Skeletal muscle tissue (tissue), 4 donors: Measurements from ENCODE around the gene TACR1. TPM values are rescaled to one million over a fixed set of nuclear protein-coding genes. Genes with fewer than 3 reads are reported as not detected.

ENCODE experiments used
- H3K27ac ChIP-seq: one replicate; pipeline ENCODE4 v1.7.0; 2013; ENCODE audit warnings: mild to moderate bottlenecking, low read depth, low read length, inconsistent platforms
- H3K27me3 ChIP-seq, 3 donors: one replicate each; pipeline ENCODE4 v1.7.0; 2013; ENCODE audit warnings: low read length in 3 of 3; ENCODE audit not compliant: control insufficient read depth in 3 of 3, insufficient read depth in 3 of 3
- H3K36me3 ChIP-seq, 3 donors: one replicate each; pipeline ENCODE4 v1.7.0; 2013; ENCODE audit warnings: low read length in 3 of 3; ENCODE audit not compliant: control insufficient read depth in 3 of 3, insufficient read depth in 3 of 3
- H3K4me1 ChIP-seq, 3 donors: one replicate each; pipeline ENCODE4 v1.7.0; 2013; ENCODE audit warnings: low read length in 3 of 3, mild to moderate bottlenecking in 3 of 3; ENCODE audit not compliant: control insufficient read depth in 3 of 3, insufficient read depth in 3 of 3
- H3K4me3 ChIP-seq, 3 donors: one replicate each; pipeline ENCODE4 v1.7.0; 2013; ENCODE audit warnings: low read length in 3 of 3
- H3K9ac ChIP-seq, 3 donors: one replicate each; pipeline ENCODE4 v1.7.0; 2013; ENCODE audit warnings: low read length in 3 of 3, mild to moderate bottlenecking in 3 of 3, moderate library complexity in 2 of 3, low read depth in 1 of 3
- H3K9me3 ChIP-seq, 3 donors: one replicate each; pipeline ENCODE4 v1.7.0; 2013; ENCODE audit warnings: low read length in 3 of 3; ENCODE audit not compliant: control insufficient read depth in 3 of 3
- total RNA-seq: library from RNA; depleted of rRNA; stranded (reverse); fragments of >200 nt; gene quantifications from one replicate; pipeline ENCODE4 v1.2.3, GENCODE V29; 2014
- donor health status: Osteomylitis.

TACR1 gene
- total RNA-seq, 1 donor from 2014 or later, result under 0.01 TPM

DNA sequence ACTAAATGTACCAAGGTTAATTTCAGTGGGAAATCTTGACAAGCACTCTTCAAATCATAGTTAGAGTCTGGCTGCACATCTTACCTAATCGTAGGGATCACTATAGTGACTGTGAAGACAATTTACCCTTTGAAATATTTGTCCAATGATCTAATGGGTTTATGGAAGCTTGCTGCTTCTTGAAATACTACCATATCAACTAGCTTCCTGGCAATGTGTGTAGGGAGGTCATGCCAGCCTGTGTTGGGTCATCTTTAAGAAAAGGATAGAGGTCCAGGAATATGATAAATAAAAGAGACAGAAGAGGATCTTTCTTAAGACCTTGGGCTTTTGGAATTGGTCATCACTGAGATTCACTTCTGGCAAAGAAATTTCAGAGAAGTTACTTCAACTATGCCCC is 156.5 kb downstream of the TACR1 start:
- no peaks in the 10 kb centered on the region for H3K27me3 ChIP-seq
- H3K9me3 ChIP-seq, result no peaks in the 10 kb centered on the region
- peaks cover 10 to 21% (median 14%) of the 10 kb centered on the region in 3 donors for H3K4me1 ChIP-seq
- H3K4me3 ChIP-seq, result no peak overlapping the region
- H3K36me3 ChIP-seq, result no peaks in the 10 kb centered on the region
- H3K9ac ChIP-seq, result no peak overlapping the region
- no peak overlapping the region for H3K27ac ChIP-seq

DNA sequence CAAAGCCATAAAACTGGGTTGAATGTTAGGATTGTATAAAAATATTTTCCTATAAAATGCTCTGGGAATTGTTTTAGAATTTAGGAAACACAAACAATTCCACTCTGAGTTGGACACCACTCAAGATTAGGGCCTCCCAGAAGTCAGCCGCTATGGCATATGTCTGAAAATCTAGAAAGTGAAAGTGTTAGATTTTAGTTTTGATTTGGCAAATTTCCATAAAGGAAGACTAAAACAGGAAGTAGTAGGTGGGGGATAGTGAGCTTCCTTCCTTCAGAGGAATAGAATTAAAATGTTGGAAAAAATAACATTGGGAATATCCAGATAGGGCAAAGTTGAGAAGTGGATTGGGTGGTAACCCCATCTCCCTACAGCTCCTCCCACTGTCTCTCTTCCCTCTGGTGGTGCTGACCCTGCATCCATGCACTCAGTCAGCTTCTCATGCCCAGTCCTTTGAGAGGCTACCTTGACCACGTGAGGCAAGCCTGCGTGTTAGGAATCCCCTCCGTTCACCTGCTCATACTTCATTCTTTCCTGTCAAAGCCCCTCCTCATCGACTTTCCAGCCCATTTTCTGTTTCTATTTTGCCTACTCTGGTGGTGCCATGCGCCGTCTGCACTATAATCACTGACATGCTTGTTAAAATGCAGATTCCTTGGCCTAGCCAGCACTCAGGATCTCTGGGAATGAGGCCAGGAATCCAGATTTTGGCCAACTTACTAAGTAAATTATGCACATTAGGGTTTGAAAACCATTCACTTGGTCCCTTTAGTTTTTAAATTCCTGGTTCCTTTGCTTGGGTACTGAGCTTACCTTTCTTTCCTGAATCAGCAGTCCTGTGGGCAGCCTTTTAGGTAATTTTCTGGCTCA is 157.4 kb downstream of the TACR1 start:
- Histone ChIP-seq H3K4me1 (peaks cover 6 to 14% (median 10%) of the 10 kb centered on the region in 3 donors), H3K4me3 (peak overlapping the region in 1 of 3 donors; percentile 25), H3K9ac (no peak overlapping the region), H3K36me3 (no peaks in the 10 kb centered on the region), H3K27me3 (no peaks in the 10 kb centered on the region), H3K9me3 (no peaks in the 10 kb centered on the region), H3K27ac (peak overlapping the region; percentile 45)

DNA sequence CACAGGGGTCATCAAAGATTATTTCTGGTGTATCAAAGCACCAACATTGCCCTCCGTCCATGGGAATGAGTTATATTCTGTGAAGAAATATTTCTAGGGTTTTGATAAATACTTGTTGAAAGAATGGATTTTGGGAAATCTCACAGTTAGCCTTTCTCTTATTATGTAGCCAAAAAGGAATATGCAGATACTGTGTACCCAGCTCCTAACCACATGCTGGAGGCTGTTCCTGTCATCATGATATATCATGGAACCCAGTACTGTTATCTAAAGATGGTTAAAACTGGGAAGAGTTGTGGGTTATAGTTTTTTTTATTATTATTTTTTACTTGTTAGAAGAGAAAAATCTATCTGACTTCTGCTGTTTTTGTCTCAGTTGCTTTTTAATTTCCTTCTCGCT is 158.1 kb downstream of the TACR1 start:
- Histone ChIP-seq H3K4me3 (no peak overlapping the region), H3K9ac (no peak overlapping the region), H3K27me3 (no peaks in the 10 kb centered on the region), H3K4me1 (peaks cover 6 to 13% (median 10%) of the 10 kb centered on the region in 3 donors), H3K36me3 (no peaks in the 10 kb centered on the region), H3K27ac (peak overlapping the region; percentile 45), H3K9me3 (no peaks in the 10 kb centered on the region)

DNA sequence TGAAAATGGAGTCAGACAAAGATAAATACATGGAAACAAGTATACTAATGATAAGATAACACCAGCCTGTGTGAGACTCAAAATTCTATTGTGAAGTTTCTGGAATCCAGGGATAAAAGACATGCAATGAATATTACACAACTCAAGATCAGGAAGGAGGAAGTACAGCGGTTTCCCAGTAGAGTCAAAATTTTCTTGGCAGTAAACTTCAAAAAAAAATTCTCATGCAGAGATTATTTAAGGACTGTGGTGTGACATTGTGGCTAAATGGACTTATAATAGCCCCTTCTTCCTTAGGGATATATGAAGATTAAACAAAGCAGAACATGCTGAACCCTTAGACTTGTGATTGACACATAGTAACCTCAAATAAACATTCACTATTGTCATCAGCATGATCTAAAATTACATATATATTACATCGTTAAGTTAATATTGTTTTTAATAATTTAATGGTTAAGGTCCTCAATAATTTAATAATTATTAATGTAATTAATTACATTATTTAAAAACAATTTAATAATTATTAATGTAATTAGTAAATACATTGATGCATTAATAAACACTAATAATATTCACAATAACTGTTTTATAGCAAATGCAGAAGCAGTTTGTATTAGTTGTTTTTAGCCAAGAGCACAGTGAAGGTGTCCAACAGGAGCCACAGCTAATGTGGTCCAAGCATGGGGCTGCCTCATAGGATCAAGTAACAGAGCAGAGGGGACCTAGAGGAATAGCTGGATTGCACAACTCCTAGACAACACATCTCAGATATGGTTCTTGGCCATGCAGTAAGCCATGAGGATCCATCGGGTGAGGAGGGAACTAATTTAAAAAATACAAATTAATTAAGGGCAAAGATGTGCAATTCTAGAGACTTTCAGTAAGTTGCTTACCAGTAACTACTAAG is 163.6 kb downstream of the TACR1 start:
- peak overlapping the region; percentile 66 for H3K27ac ChIP-seq

DNA sequence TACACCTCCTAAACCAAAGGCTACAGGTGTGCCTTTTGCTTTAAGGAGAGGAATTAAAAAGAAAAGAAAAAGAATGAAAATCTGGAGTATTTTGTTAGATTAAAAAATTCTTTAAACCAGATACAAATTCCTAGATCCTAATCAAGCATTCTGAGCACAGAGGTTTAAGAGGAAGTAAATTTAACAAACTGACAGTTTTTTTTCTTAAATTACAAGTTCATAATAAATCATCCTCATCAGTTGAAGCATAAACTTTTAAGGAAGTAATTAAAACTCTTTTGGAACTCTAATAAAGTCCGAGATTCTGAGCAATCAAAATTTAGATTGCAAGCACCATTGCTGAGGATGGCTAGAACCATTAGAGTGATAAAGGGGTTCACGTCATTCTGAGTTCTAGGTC is 165.8 kb downstream of the TACR1 start:
- Histone ChIP-seq H3K4me3 (no peak overlapping the region), H3K27ac (no peak overlapping the region), H3K36me3 (no peaks in the 10 kb centered on the region), H3K27me3 (no peaks in the 10 kb centered on the region), H3K4me1 (peaks cover 0 to 3% (median 0%) of the 10 kb centered on the region in 3 donors), H3K9me3 (no peaks in the 10 kb centered on the region), H3K9ac (no peak overlapping the region)

More for the DNA sequence above, 163.6 kb downstream of the TACR1 start:
- Histone ChIP-seq H3K4me3 (no peak overlapping the region), H3K9me3 (no peaks in the 10 kb centered on the region), H3K27me3 (no peaks in the 10 kb centered on the region), H3K4me1 (peaks cover 0 to 3% (median 0%) of the 10 kb centered on the region in 3 donors), H3K36me3 (no peaks in the 10 kb centered on the region), H3K9ac (no peak overlapping the region)

DNA sequence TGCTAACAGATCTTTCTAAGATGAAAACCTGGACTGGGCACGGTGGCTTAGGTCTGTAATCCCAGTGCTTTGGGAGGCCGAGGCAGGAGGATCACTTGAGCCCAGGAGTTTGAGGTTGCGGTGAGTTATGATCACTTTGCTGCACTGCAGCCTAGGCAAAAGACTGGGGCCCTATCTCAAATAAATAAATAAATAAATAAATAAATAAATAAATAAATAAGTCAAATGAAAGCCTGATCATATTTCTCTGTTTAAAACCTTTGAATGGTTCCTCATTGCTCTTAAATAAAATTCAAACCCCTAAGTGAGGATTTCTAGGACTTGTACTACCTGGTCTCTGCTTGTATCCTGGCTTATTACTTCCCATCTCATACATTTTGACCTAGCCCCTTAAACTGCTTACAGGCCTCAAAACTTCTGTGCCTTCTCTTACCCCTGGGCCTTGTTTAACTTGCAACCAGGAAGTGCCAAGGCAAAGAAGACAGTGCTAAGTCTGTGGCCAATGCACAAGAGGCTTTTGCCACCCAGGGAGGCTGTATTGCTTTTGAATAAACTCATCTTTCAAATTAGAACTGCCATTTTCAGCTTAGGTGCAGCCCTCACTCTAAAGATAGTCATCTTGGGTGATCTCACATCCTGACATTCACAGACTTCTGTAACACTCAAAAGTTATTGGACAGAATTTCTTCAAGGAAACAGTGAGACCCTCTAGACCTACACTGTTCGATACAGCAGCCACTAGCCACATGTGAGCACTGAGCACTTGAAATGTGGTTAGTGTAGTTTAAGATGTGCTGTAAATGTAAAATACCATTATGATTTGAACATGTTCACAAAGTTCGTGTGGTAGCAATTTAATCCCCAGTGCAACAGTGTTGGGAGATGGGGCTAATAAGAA is 167.2 kb downstream of the TACR1 start:
- no peaks in the 10 kb centered on the region for H3K36me3 ChIP-seq
- H3K9me3 ChIP-seq, result no peaks in the 10 kb centered on the region
- no peak overlapping the region for H3K27ac ChIP-seq
- no peak overlapping the region for H3K4me3 ChIP-seq
- no peak overlapping the region for H3K9ac ChIP-seq
- no peaks in the 10 kb centered on the region for H3K27me3 ChIP-seq
- H3K4me1 ChIP-seq, result peaks cover 0 to 3% (median 0%) of the 10 kb centered on the region in 3 donors

DNA sequence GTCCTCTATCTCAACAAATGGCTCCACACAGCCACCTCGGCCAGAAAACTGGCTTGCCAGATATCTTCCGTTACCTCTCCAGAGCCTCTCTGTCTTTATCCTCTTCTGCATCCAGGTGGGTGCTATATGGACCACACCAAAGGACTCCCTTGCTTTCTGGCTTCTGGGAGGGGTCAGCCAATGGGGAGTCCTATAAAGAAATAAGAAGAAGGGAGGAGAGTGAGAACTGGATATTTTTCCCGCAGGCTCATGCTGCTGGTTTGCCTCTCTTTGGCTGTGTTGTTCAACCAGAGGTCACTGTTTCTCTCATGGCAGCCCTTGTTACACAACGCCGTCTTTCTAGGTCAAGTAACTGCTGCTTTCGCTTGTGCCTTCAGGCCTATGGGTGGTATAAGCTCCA is 168.1 kb downstream of the TACR1 start:
- no peaks in the 10 kb centered on the region for H3K36me3 ChIP-seq
- no peaks in the 10 kb centered on the region for H3K9me3 ChIP-seq
- no peaks in the 10 kb centered on the region for H3K27me3 ChIP-seq
- no peak overlapping the region for H3K27ac ChIP-seq
- H3K4me3 ChIP-seq, result no peak overlapping the region
- H3K9ac ChIP-seq, result no peak overlapping the region
- peaks cover 0 to 3% (median 0%) of the 10 kb centered on the region in 3 donors for H3K4me1 ChIP-seq

DNA sequence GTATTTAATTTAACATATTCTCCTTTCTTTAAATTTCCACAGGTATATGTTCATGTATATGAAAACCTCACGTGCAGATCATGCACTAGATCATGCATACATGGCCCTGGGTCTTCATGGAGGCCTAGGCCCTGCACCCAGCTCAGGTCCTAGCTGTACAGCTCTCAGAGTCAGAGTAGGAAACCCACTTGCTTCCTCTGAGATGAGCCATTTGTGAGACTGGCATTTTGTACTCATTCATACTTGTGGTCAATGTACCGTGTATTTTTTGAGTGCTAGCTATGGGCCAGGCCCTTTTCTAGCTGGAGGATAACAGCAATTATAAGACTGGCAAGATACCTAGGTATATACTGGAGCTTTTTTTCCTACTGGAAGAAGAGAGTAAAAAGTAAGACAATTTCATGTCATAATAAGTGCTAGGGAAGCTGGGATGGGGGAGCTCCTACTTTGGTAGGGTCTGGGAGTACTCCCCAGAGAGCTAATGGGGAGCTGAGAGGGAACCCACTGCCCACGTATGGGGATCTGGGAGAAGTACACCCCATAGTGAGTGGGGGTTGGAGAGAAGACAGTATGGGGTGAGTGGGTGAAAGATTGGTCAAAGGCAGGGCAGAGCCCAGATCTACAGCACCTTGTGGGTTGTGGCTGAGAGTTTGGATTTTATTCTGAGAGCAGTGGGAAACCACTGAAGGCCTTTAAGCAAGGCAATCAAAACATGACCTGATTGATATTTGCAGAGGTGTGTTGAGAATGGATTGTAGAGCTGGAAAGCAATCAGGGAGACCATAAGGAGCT is 168.9 kb downstream of the TACR1 start:
- Histone ChIP-seq H3K4me3 (no peak overlapping the region), H3K4me1 (peaks cover 0 to 3% (median 0%) of the 10 kb centered on the region in 3 donors), H3K9me3 (no peaks in the 10 kb centered on the region), H3K36me3 (no peaks in the 10 kb centered on the region), H3K9ac (no peak overlapping the region), H3K27ac (no peak overlapping the region), H3K27me3 (no peaks in the 10 kb centered on the region)

DNA sequence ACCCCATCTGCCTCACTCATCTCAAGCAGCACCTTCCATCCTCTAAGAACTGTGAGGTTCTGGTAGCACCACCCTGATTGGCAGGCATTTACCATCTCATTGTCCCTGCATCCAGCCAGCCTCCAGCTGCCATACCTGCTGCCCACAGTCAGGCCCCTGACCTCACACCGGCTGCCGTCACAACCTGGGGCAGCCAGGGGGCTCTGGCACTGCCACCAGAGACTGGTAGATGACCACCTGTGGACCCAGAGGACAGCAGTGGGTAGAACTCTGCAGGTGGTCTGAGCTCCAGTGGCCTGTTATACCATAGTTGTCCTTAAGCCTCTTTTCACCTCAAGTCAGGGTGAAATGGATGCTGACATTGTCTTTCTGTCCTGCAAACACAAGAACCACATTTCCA is 171.4 kb downstream of the TACR1 start:
- Histone ChIP-seq H3K27ac (no peak overlapping the region), H3K9me3 (no peaks in the 10 kb centered on the region), H3K27me3 (no peaks in the 10 kb centered on the region), H3K9ac (no peak overlapping the region), H3K36me3 (no peaks in the 10 kb centered on the region), H3K4me1 (no peaks in the 10 kb centered on the region), H3K4me3 (no peak overlapping the region)
